Measurements from ENCODE around the gene WDR44.
"Not testable (repeated sequence)": the region's sequence is repeated elsewhere in the genome, so short reads cannot be mapped to it uniquely, and the experiment has no call there.

Gene WDR44

DNA sequence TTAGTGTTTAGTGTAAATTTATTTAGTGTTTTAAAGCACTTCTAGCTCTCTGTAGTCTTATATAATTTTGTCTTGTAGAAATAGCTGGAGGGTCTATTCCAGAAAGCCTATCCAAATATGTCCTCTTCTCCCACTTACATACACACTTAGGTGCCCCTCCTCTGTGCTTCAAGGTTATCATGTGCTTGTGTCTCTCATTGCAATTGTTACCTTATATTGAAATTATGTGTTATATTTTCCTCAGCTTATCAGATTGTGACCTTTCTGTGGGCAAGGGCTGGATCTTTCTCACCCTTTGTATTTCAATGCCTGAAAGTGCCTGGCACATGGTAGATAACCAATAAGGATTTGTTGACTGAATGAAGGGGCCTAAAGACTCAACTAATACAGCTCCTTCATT lies 18.4 kb downstream of the WDR44 start:
- no peak for DNase-seq

DNA sequence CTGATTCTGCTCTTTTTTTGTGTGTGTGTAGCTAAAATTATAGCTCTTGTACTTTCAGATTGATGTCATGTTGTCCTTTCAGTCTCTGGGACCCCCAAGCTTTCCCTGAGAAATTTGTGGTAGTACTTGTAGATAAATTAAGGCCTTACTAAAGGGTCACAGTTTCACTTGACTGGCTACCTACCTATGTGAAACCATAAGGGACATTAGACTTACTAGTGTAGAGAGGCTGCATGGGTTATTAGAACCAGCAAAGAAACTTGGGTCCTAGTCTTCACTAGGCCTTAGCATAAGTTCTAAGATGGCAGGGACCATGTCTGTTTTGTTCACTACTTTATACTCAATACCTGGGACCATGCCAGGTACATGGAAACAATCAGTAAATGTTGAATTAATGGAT lies 21.4 kb downstream of the WDR44 start:
- no peak for DNase-seq

DNA sequence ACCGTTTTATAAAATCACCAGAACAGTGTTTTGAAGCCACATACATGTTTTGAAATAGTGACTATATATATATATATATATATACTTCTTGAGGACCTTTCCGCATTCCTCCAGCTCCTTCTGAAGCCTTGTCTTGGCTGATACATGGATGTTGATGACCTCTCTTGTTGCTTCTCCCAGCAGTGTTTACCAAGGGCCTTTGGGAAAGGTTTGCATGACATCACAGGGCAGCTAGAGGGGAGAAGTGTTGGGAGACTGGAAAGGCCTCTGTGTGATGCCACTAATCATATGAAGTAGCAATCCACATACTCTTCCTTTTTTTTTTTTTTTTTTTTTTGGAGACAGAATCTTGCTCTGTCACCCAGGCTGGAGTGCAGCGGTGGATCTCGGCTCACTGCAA lies 22.5 kb downstream of the WDR44 start:
- no peak for DNase-seq

DNA sequence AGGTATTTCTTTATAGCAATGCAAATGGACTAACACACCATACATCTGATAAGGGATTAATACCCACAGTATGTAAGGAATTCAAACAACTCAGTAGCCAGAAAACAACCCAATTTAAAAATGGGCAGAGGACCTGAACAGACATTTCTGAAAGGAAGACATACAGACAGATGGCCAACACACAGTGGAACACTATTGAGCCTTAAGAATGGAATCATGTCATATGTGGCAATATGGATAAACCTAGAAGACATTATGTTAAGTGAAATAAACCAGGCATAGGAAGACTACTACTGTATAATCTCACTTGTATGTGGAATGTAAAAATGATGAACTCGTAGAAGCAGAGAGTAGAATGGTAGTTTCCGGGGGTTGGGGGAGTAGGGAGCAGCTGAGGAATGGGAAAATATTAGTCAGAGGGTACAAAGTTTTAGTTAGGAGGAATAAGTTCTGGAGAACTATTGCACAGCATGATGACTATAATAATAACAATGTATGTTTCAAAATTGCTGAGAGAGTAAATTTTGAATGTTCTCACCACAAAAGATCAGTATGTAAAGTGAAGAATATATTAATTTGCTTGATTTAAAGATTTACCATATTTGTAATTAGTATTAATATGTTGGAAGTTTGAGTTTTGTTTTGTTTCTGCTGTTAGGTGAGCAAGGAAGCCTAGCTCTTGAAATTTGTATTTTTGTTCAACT lies 25.2 kb downstream of the WDR44 start:
- no peak for DNase-seq

DNA sequence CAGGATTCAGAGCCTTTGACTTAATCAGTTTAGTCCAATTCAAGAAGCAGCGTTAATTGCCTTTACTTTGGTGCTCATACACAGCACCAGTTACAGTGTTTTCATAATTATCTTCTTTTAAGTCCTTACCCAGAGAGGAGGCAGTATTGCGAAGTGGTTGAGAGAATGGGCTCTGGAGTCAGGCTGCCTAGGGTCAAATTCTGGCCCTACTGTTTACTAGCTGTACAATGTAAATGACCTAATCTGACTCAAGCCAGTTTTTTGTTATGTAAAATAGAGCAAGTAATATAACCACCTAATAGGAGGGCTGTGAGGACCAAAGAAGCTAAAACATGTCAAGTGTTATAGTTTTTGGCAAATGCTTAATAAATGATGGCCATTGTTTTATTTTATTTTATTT lies 27.6 kb downstream of the WDR44 start:
- peak in 1 of 2 experiments; percentile 10 for DNase-seq

DNA sequence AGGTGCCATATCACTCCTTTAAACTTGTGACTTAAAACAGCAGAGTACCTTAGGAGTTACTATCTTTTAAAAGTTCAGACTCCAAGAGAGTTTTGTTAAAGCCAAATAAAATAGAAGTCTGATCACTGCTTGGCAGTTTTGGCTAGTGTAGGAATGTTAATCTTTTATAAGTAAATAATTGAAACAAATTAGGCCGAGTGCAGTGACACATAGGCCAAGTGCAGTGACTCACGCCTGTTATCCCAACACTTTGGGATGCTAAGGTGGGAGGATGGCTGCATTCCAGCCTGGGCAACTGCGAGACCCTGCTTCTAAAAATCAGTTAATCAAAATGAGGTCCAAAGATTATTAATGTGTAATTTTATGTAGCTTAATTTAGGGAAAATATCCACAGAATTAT lies 37.2 kb downstream of the WDR44 start:
- no peak for DNase-seq

- DNase-seq: no peak
Measured at GRCh38 chrX:118392716-118393115, 46.8 kb downstream of the WDR44 start.

- no peak for DNase-seq
Measured at GRCh38 chrX:118396113-118396512, 50.2 kb downstream of the WDR44 start.

- no peak for DNase-seq
Measured at GRCh38 chrX:118418811-118419251, 72.9 kb downstream of the WDR44 start.

GRCh38 chrX:118420462-118420861 lies 74.6 kb downstream of the WDR44 start:
- DNase-seq: no peak

DNA sequence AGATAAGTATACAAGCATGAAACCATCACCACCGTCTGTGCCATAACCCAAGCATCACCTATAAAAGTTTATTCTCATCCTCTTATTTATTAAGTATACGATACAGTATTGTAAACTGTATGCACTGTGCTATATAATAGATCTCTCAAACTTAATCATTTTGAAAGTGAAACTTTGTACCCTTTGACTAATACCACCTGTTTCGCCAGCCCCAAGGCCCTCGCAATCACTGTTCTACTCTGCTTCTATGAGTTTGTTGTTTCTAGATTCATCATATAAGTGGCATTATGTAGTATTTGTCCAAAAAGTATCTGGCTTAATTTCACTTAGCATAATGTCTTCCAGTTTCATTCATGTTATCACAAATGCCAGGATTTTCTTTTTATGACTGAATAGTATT lies 77.7 kb downstream of the WDR44 start:
- no peak for DNase-seq

DNA sequence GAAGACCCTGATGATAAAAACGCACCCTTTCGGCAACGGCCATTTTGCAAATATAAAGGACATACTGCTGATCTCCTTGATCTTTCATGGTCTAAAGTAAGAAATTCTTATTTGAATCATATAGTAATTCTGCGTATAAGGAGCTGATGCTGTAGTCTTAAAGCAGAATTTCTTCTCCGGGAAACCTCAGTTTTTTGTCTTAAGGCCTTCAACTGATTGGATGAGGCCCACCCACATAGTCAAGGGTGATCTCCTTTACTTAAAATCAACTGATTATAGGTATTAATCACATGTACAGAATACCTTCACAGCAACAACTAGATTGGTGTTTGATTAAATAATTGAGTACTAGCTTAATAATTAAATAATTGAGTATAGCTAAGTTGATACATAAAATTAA lies 86.9 kb downstream of the WDR44 start:
- DNase-seq: no peak

- DNase-seq: no peak
Measured at GRCh38 chrX:118437283-118437682, 91.4 kb downstream of the WDR44 start.

GRCh38 chrX:118448273-118448783 lies 102.4 kb downstream of the WDR44 start:
- no peak for DNase-seq

- DNase-seq: no peak
Measured at GRCh38 chrX:118455013-118455412, 109.1 kb downstream of the WDR44 start.

DNA sequence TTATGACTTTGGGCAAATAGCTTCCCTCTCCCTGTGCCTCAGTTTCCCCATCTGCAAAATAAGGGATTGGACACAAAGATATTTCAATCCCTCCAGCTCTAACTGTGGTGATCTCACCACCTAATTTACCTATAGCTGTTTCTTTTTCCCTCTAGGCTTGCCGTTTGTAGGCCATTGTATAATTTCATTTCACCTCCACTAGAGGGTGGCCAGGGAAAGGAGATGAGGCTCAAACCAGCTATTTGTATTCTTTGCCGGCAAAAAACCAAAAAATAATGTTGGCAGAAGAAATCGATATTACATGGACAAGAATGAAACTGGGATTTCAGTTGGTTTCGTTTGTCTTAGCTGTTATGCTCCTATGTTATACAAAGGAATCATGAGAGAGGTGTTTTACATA lies 113.6 kb downstream of the WDR44 start:
- peak; percentile 5 to 60 for DNase-seq

DNA sequence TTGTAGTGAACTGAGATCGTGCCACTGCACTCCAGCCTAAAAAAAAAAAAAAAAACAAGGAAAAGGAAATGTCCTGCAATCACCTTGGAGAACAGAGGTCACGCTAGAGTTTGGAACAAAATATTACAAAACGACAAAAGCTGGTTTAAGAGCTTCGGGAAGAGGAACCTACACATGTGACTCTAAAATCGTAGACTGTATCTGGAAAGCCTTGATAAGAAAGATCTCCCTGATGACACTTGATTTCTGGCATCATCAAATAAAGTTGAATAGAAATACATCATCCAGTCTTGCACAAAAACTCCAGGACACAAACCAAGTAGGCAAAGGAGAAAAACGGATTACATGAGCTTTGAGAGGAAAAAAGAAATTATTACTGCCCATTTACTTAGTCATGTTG lies 118.6 kb downstream of the WDR44 start:
- no peak for DNase-seq

- no peak for DNase-seq
Measured at GRCh38 chrX:118468122-118468521, 122.2 kb downstream of the WDR44 start.

GRCh38 chrX:118470721-118471347 lies 124.9 kb downstream of the WDR44 start:
- DNase-seq: not testable (repeated sequence)

DNA sequence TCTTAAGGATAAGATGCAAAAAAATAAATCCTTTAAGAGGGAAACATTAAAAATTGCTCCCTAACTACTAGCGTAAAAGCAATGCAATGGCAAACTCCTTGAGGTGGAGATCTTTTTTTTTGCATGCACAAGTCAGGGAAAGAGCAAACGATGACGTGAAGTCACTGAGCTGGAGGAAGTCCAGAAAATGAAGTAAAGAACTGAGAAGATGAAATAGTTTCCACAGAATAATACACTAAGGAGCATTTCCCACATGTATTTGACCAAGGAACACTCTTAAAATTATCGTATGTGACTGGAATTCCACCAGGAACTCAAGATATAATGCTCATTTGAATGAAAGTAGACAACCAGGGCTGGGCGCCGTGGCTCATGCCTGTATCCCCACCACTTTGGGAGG lies 128.7 kb downstream of the WDR44 start:
- no peak for DNase-seq

- no peak for DNase-seq
Measured at GRCh38 chrX:118475903-118476302, 130.0 kb downstream of the WDR44 start.

GRCh38 chrX:118480172-118480571 lies 134.3 kb downstream of the WDR44 start:
- DNase-seq: no peak

- DNase-seq: not testable (repeated sequence)
Measured at GRCh38 chrX:118482384-118482783, 136.5 kb downstream of the WDR44 start.

DNA sequence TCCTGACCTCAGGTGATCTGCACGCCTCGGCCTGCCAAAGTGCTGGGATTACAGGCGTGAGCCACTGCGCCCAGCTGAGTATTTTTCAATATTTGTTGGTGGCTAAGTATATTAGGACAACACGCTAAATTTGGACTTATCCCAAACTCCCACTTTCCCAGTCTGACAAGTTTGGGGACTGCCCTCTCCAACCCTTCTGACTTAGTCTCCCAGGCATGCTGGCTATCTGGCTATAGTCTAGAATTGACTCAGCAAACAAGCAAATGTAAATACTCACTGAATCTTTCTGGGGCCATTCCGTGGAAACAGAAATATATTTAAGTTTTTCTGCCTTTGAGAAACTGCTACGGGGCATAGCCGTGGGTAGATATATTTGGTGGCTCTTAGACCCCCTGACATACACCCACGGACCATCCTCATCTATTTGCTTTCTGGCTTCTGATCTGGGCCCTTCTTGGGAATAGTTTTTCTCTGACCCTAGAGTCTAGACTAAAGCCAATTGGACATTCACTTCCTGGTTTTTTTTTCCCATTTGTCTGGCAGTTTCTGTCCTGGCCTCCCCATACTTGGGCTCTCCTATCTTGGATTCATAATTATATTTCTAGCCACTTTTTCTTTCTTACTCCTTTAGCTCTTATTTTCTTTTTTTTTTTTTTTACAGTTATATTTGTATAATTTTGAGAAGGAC lies 138.5 kb downstream of the WDR44 start:
- no peak for DNase-seq

Data from NCI-H524 (cell line).